NB4 (cell line): ENCODE data around the gene SEMA5A.

Experiments
- POLR2A ChIP-seq: IDR thresholded peaks from 2 replicates; pipeline ENCODE4 v1.6.1; 2011; ENCODE audit warnings: mild to moderate bottlenecking; ENCODE audit not compliant: insufficient read length; ENCODE audit errors: extremely low read depth
- TF ChIP-seq, protein P1 (sequence below): IDR thresholded peaks from one replicate; pipeline ENCODE4 v1.5.1; 2012; ENCODE audit warnings: low read depth, low read length
- TF ChIP-seq, protein P2 (sequence below): IDR thresholded peaks from 2 replicates; pipeline ENCODE4 v1.6.1; 2011; ENCODE audit warnings: low read depth, low read length

DNA sequence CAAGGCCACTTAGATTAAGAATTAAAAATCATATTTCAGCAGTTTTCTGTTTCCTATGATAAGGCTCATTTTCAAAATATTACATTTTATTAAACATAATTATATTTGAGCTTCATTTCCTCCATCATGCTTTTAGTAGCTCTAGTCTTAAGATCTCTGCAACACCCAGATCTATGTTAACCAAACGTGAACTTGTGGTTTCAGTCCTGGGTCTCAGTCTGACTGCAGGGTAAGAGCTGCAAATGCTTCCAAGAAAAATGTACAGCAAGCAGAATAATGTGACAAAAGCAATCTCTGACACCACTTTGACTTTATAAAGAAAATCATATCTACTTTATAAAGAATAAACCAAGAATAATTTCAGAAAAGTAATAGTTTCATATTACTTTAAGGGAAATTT, 512.4 kb downstream of the SEMA5A start:
- TF ChIP-seq, protein P1, sequence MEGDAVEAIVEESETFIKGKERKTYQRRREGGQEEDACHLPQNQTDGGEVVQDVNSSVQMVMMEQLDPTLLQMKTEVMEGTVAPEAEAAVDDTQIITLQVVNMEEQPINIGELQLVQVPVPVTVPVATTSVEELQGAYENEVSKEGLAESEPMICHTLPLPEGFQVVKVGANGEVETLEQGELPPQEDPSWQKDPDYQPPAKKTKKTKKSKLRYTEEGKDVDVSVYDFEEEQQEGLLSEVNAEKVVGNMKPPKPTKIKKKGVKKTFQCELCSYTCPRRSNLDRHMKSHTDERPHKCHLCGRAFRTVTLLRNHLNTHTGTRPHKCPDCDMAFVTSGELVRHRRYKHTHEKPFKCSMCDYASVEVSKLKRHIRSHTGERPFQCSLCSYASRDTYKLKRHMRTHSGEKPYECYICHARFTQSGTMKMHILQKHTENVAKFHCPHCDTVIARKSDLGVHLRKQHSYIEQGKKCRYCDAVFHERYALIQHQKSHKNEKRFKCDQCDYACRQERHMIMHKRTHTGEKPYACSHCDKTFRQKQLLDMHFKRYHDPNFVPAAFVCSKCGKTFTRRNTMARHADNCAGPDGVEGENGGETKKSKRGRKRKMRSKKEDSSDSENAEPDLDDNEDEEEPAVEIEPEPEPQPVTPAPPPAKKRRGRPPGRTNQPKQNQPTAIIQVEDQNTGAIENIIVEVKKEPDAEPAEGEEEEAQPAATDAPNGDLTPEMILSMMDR: no peak
- no peak for TF ChIP-seq POLR2A
- TF ChIP-seq, protein P2, sequence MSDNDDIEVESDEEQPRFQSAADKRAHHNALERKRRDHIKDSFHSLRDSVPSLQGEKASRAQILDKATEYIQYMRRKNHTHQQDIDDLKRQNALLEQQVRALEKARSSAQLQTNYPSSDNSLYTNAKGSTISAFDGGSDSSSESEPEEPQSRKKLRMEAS: no peak
